HUDEP-2 (cell line): ENCODE measurements around the gene BABAM2.
"Not testable (repeated sequence)": the region's sequence is repeated elsewhere in the genome, so short reads cannot be mapped to it uniquely, and the experiment has no call there.

Experiments used
- DNase-seq, 76 experiments: peaks; one replicate each; lab custom pipeline; 2025; ENCODE audit not compliant: unreplicated experiment in 76 of 76; lab: John Stamatoyannopoulos, UW

The BABAM2 gene

GRCh38 chr2:28335265-28335664 lies 444.7 kb downstream of the BABAM2 start:
- not testable (repeated sequence) for DNase-seq

DNA sequence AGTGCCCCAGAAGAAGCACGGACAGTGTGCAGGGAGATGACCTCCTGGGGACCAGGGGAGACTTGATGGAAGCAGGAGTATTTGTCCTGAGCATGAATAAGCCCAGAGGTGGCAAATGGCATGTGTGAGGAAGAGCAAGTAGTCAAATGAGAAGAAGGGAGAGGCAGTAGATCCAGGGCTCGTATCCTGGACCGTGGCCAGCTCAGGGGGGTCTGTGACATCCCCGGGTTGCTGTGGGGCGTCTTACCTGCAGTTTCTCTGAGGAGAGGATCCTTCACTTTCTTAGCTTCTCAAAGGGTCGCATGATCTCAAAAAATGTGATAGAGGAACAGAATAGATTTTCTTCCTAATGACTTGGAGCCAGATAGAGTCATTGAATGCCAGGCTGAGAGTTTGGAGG lies 445.1 kb downstream of the BABAM2 start:
- DNase-seq: no peak

GRCh38 chr2:28336264-28336980 lies 445.9 kb downstream of the BABAM2 start:
- no peak for DNase-seq

GRCh38 chr2:28336982-28337627 lies 446.6 kb downstream of the BABAM2 start:
- DNase-seq: no peak

- DNase-seq: no peak
These were observed 447.7 kb downstream of the BABAM2 start for GRCh38 chr2:28338046-28338817.

DNA sequence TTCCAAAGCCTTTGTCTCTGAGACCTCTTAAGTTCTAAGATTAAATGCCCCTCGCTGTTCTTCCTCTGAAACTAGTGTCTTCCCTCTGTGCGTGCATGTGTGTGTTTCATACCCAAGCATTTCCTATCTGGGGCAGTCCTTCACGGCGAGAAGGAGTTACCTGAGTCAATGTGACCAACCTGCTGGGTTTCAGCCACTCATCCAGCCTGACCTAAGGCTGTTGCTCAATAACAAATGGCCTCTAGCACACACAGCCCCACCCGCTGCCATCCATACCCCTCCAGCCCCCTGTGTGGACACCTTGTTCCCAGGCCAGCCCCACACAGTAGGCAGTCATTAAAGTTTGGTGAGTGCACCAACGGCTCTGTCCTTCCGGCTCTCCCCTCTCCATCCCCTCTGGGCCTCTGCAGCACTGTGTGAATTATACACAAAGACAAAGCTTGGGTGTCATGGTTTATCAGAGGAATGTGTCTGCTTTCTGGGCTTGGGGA lies 448.3 kb downstream of the BABAM2 start:
- DNase-seq: no peak

- DNase-seq: no peak
These were observed 449.1 kb downstream of the BABAM2 start for GRCh38 chr2:28339516-28340175.

- no peak for DNase-seq
These were observed 450.0 kb downstream of the BABAM2 start for GRCh38 chr2:28340312-28341202.

GRCh38 chr2:28341208-28341891 lies 450.8 kb downstream of the BABAM2 start:
- DNase-seq: no peak

GRCh38 chr2:28342081-28342967 lies 451.8 kb downstream of the BABAM2 start:
- no peak for DNase-seq

DNA sequence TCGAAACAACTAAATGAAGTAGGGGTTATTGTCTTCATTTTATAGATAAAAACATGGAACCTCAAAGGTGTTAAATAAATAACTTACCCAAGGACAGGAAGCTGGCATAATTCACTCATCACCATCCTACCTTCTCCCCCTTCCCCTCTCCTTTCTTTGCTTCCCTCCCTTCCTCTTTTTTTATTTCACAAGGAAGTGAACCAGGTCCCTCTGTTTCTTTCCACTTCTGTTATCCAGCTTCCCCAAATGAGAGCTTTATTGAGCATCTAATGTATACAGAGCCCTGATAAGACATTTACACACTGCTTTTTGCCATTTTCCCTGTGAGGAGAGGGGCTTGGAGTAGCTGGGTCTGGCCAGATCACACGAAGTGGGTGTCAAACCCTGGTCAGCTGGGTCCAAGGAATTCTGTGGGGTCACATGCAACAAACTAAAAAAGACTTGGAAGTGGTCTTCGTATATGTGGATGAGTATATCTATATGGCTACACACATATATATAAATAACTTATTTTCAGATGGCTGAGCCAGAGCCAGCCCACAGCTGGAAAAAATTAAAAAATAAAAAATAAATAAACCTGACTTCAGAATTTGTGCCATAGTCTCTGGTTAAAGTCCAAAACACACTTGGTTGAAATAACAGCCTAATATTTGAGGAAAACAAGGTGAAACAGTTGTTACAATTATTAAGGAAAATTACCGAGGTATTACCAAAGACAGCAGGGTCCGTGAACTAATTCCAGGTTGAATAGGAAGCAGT lies 452.8 kb downstream of the BABAM2 start:
- no peak for DNase-seq

DNA sequence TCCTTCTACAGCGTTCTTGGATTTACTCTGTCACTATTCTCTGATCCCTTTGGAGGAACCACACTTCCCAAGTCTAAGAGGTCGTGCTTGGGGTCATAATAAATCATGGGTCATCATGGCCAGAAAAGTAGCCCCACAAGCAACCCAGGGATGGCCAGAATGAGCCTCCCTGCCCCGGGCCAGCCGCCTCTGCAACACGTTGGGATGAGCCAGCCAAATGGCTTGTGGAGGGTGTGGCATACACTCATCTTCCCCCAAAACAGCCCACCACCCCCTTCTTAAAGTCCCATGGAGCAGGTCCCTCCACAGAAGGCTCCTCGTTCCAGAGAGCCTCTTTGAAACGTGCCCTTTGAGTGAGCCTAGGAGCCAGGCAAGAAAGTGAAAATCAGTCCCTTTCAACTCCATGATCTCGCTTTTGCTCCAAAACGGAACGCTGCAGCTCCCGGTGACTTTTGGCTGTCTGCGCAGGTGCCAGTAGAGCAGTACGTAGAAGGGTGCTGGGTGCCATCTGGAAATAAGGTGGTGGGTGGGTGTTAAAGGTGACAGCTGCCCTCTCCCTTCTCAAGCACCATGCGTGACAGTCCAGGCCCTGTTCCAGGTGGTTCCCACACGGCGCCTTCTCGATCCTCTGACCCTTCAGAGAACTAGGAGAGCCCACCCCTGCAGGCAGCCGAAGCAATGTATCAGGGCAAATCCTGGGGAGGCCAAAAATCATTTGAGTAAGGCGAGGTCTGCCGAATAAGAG lies 453.6 kb downstream of the BABAM2 start:
- DNase-seq: no peak

- DNase-seq: no peak
These were observed 454.3 kb downstream of the BABAM2 start for GRCh38 chr2:28344756-28345373.

GRCh38 chr2:28345619-28346018 lies 455.1 kb downstream of the BABAM2 start:
- DNase-seq: no peak

GRCh38 chr2:28346587-28346986 lies 456.1 kb downstream of the BABAM2 start:
- no peak for DNase-seq

DNA sequence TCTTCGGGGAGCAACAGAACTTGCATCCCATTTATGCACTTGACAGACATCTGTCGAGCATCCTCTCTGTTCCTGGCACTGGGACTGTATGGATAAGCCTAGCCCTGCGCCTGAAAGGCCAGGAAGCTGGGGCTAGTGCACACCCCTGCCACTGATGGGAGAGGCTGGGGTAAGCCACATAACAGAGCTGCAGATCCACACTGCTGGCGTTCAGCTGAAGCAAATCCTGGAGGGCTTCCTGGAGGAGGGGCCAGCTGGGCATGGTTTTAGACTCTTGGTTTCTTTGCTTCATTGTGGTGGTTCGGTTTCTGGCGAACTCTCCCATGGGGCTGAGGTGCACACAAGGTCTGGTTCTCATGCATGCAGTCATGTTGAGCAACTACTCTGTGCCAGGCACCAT lies 456.7 kb downstream of the BABAM2 start:
- no peak for DNase-seq

DNA sequence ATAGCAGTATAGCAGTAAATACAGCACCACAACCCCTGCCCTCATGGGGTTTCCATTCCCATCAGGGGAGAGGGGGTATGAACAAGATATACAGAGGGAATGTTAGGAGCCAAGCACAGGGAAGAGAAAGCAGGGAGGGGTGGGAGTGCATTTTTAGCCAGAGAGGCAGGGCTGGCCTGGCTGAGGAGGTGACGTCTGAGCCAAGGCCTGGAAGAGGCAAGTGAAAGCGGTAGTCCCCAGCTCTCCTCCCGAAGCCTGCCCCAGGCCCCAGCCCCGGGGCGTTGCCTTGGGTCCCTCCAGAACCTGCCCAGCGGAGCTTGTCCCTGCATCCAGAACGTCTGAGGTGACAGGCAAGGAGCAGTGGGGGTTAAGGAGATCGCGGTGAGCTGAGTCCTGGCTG lies 457.1 kb downstream of the BABAM2 start:
- DNase-seq: no peak
